ENCODE data around the gene EYA4.

DNA sequence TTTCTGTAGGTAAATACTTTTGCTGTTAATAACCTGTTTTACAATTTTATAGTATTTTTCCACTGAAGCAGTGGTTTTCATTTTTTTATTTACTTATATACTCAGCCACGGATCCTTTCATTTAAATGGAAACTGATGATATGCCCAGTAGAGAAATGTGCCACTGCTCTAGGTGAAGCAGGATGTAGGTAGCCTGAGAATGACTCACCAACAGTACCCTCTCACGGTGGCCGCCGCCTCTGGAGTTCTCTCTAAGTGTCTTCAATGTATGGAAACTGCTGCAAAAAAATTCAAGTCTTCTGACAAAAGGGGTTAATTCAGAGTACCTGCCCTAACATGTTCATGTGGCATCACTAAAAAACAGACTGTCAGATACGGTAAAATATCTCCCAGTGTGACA, 6.4 kb downstream of the EYA4 start:
- TF ChIP-seq, protein P1, sequence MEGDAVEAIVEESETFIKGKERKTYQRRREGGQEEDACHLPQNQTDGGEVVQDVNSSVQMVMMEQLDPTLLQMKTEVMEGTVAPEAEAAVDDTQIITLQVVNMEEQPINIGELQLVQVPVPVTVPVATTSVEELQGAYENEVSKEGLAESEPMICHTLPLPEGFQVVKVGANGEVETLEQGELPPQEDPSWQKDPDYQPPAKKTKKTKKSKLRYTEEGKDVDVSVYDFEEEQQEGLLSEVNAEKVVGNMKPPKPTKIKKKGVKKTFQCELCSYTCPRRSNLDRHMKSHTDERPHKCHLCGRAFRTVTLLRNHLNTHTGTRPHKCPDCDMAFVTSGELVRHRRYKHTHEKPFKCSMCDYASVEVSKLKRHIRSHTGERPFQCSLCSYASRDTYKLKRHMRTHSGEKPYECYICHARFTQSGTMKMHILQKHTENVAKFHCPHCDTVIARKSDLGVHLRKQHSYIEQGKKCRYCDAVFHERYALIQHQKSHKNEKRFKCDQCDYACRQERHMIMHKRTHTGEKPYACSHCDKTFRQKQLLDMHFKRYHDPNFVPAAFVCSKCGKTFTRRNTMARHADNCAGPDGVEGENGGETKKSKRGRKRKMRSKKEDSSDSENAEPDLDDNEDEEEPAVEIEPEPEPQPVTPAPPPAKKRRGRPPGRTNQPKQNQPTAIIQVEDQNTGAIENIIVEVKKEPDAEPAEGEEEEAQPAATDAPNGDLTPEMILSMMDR (IDR thresholded peaks at IDR 0.05) = no peak
- TF ChIP-seq POLR2A (IDR thresholded peaks at IDR 0.05) = no peak
